ENCODE measurements around the gene SETD7.
"Not testable (repeated sequence)": the region's sequence is repeated elsewhere in the genome, so short reads cannot be mapped to it uniquely, and the experiment has no call there.

The SETD7 gene

GRCh38 chr4:139454111-139455045, 101.6 kb downstream of the SETD7 start, which contains the start of gene RAB33B:
TSS of gene RAB33B (plus strand) at chr4:139454121. CDS start at chr4:139454196, 75 bp downstream.
- Histone ChIP-seq H3K27me3 (ENCODE audit: control insufficient read depth, insufficient read depth, low read length, poor library complexity, severe bottlenecking) (no peaks in the 10 kb centered on the region), H3K4me1 (ENCODE audit: control insufficient read depth, insufficient read depth, low read length) (peaks cover 11% of the 10 kb centered on the region), H3K36me3 (ENCODE audit: control insufficient read depth, insufficient read depth, low read length) (no peaks in the 10 kb centered on the region), H3K27ac (ENCODE audit: insufficient read depth, low read depth, low read length, poor library complexity, severe bottlenecking) (peak within 1 kb of the TSS; percentile 80), H3K9me3 (ENCODE audit: control insufficient read depth, low read length) (no peaks in the 10 kb centered on the region), H3K4me3 (ENCODE audit: insufficient read depth, low read depth, low read length) (peak within 1 kb of the TSS; percentile 59)
- 5% methylated on average over 46 of the region's 46 CpGs for WGBS, 2 experiments

GRCh38 chr4:139453371-139454110, 102.5 kb downstream of the SETD7 start:
- peaks cover 11% of the 10 kb centered on the region for H3K4me1 ChIP-seq (ENCODE audit: control insufficient read depth, insufficient read depth, low read length)
- 0% methylated on average over 76 of the region's 76 CpGs for whole genome bisulfite sequencing, 2 experiments
- H3K27me3 ChIP-seq (ENCODE audit: control insufficient read depth, insufficient read depth, low read length, poor library complexity, severe bottlenecking) = no peaks in the 10 kb centered on the region
- no peaks in the 10 kb centered on the region for H3K36me3 ChIP-seq (ENCODE audit: control insufficient read depth, insufficient read depth, low read length)
- H3K27ac ChIP-seq (ENCODE audit: insufficient read depth, low read depth, low read length, poor library complexity, severe bottlenecking) = peak overlapping the region; percentile 80
- peak overlapping the region; percentile 59 for H3K4me3 ChIP-seq (ENCODE audit: insufficient read depth, low read depth, low read length)
- H3K9me3 ChIP-seq (ENCODE audit: control insufficient read depth, low read length) = no peaks in the 10 kb centered on the region

GRCh38 chr4:139453041-139453370, 103.0 kb downstream of the SETD7 start:
- Histone ChIP-seq H3K4me3 (ENCODE audit: insufficient read depth, low read depth, low read length) (peak overlapping the region; percentile 59), H3K4me1 (ENCODE audit: control insufficient read depth, insufficient read depth, low read length) (peaks cover 11% of the 10 kb centered on the region), H3K27ac (ENCODE audit: insufficient read depth, low read depth, low read length, poor library complexity, severe bottlenecking) (peak overlapping the region; percentile 80), H3K36me3 (ENCODE audit: control insufficient read depth, insufficient read depth, low read length) (no peaks in the 10 kb centered on the region), H3K27me3 (ENCODE audit: control insufficient read depth, insufficient read depth, low read length, poor library complexity, severe bottlenecking) (no peaks in the 10 kb centered on the region), H3K9me3 (ENCODE audit: control insufficient read depth, low read length) (no peaks in the 10 kb centered on the region)
- WGBS, 2 experiments = 3 to 5% methylated on average over 15 of the region's 15 CpGs

- peaks cover 11% of the 10 kb centered on the region for H3K4me1 ChIP-seq (ENCODE audit: control insufficient read depth, insufficient read depth, low read length)
- 67 to 100% methylated on average over 1 of the region's 1 CpG for WGBS, 2 experiments
- no peak overlapping the region for H3K27ac ChIP-seq (ENCODE audit: insufficient read depth, low read depth, low read length, poor library complexity, severe bottlenecking)
These were observed 104.0 kb downstream of the SETD7 start for GRCh38 chr4:139451997-139452396.

GRCh38 chr4:139450586-139450985, 105.4 kb downstream of the SETD7 start:
- Histone ChIP-seq H3K9me3 (ENCODE audit: control insufficient read depth, low read length) (no peaks in the 10 kb centered on the region), H3K4me3 (ENCODE audit: insufficient read depth, low read depth, low read length) (no peak overlapping the region), H3K36me3 (ENCODE audit: control insufficient read depth, insufficient read depth, low read length) (no peaks in the 10 kb centered on the region), H3K4me1 (ENCODE audit: control insufficient read depth, insufficient read depth, low read length) (peaks cover 6% of the 10 kb centered on the region), H3K27ac (ENCODE audit: insufficient read depth, low read depth, low read length, poor library complexity, severe bottlenecking) (no peak overlapping the region), H3K27me3 (ENCODE audit: control insufficient read depth, insufficient read depth, low read length, poor library complexity, severe bottlenecking) (no peaks in the 10 kb centered on the region)
- WGBS, 2 experiments = 89 to 99% methylated on average over 2 of the region's 2 CpGs

More at GRCh38 chr4:139451997-139452396, 104.0 kb downstream of the SETD7 start:
- no peaks in the 10 kb centered on the region for H3K36me3 ChIP-seq (ENCODE audit: control insufficient read depth, insufficient read depth, low read length)
- no peak overlapping the region for H3K4me3 ChIP-seq (ENCODE audit: insufficient read depth, low read depth, low read length)
- H3K27me3 ChIP-seq (ENCODE audit: control insufficient read depth, insufficient read depth, low read length, poor library complexity, severe bottlenecking) = no peaks in the 10 kb centered on the region
- no peaks in the 10 kb centered on the region for H3K9me3 ChIP-seq (ENCODE audit: control insufficient read depth, low read length)

- not testable (repeated sequence) for H3K36me3 ChIP-seq (ENCODE audit: control insufficient read depth, insufficient read depth, low read length); H3K4me3 ChIP-seq (ENCODE audit: insufficient read depth, low read depth, low read length); H3K4me1 ChIP-seq (ENCODE audit: control insufficient read depth, insufficient read depth, low read length); H3K27me3 ChIP-seq (ENCODE audit: control insufficient read depth, insufficient read depth, low read length, poor library complexity, severe bottlenecking); H3K9me3 ChIP-seq (ENCODE audit: control insufficient read depth, low read length); H3K27ac ChIP-seq (ENCODE audit: insufficient read depth, low read depth, low read length, poor library complexity, severe bottlenecking)
- 94 to 95% methylated on average over 4 of the region's 4 CpGs for WGBS, 2 experiments
These were observed 108.9 kb downstream of the SETD7 start for GRCh38 chr4:139447078-139447477.

Data from ectodermal cell (in vitro differentiated cells).